SK-N-SH (cell line): ENCODE data around the gene CRYBG1. TPM values are rescaled to one million over a fixed set of nuclear protein-coding genes. Genes with fewer than 3 reads are reported as not detected.

Experiments
- CTCF ChIA-PET: fragments of 300-600, 350-600 bp; formaldehyde crosslinking; extraction: SDS; loops from one replicate; lab custom pipeline; 2021; lab: Yijun Ruan, JAX
- POLR2A ChIA-PET: fragments of 350-600 bp; sonication (Branson Sonifier 250); formaldehyde crosslinking; extraction: SDS; loops from one replicate; lab custom pipeline; 2020; ENCODE audit warnings: antibody characterized with exemption, inconsistent platforms; lab: Yijun Ruan, JAX
- DNase-seq: peaks from one replicate; pipeline ENCODE4 v3.0.0; 2012
- H2AFZ ChIP-seq: fragments of 200-600 bp; sonication (generic); 2 replicates; pipeline ENCODE4 v1.8.1; 2016; ENCODE audit warnings: antibody characterized with exemption, mild to moderate bottlenecking, low read depth
- H3F3A ChIP-seq: fragments of 200-600 bp; sonication (generic); replicated peaks from 2 replicates; pipeline ENCODE3; 2016; ENCODE audit warnings: antibody characterized with exemption, mild to moderate bottlenecking; ENCODE audit not compliant: insufficient read depth
- H3K27ac ChIP-seq, 2 experiments: fragments of 200-500 bp in 1 of 2; fragments of 200-600 bp in 1 of 2; sonication (Bioruptor generic) in 1 of 2; sonication (generic), shearing (Covaris generic) in 1 of 2; 2 replicates each; pipeline versions ENCODE4 v1.5.1 to v1.6.1; 2014 to 2016; ENCODE audit warnings: low read depth in 2 of 2, inconsistent platforms in 1 of 2, low read length in 1 of 2, mild to moderate bottlenecking in 1 of 2, mixed read lengths in 1 of 2
- H3K27me3 ChIP-seq: fragments of 200-600 bp; sonication (generic), shearing (Covaris generic); 2 replicates; pipeline ENCODE4 v1.6.1; 2016; ENCODE audit warnings: mixed run types; ENCODE audit not compliant: insufficient read depth
- H3K36me3 ChIP-seq, 2 experiments: fragments of 200-500 bp in 1 of 2; fragments of 200-600 bp in 1 of 2; sonication (Bioruptor generic) in 1 of 2; sonication (generic) in 1 of 2; replicated peaks in 1 of 2; 2 replicates each; pipeline versions ENCODE3 to v1.5.1; 2014 to 2016; ENCODE audit warnings: low read length in 1 of 2, mild to moderate bottlenecking in 1 of 2; ENCODE audit not compliant: insufficient read depth in 2 of 2, control insufficient read depth in 1 of 2
- H3K4me1 ChIP-seq, 2 experiments: fragments of 200-500 bp in 1 of 2; fragments of 200-600 bp in 1 of 2; sonication (Bioruptor generic) in 1 of 2; sonication (generic), shearing (Covaris generic) in 1 of 2; 2 replicates each; pipeline versions ENCODE4 v1.5.1 to v1.6.1; 2014 to 2016; ENCODE audit warnings: low read depth in 1 of 2, low read length in 1 of 2, mixed run types in 1 of 2; ENCODE audit not compliant: insufficient read depth in 2 of 2, control insufficient read depth in 1 of 2
- H3K4me2 ChIP-seq: fragments of 200-600 bp; sonication (generic), shearing (Covaris generic); 2 replicates; pipeline ENCODE4 v1.6.1; 2017; ENCODE audit warnings: mixed run types
- H3K4me3 ChIP-seq, 2 experiments: fragments of 200-500 bp in 1 of 2; fragments of 200-600 bp in 1 of 2; sonication (Bioruptor generic) in 1 of 2; sonication (generic), shearing (Covaris generic) in 1 of 2; 2 replicates each; pipeline versions ENCODE4 v1.5.1 to v1.8.1; 2014 to 2016; ENCODE audit warnings: low read depth in 2 of 2, inconsistent platforms in 1 of 2, low read length in 1 of 2, mild to moderate bottlenecking in 1 of 2, mixed read lengths in 1 of 2, moderate library complexity in 1 of 2
- H3K79me2 ChIP-seq: fragments of 200-600 bp; sonication (generic); 2 replicates; pipeline ENCODE4 v1.8.1; 2017; ENCODE audit warnings: mild to moderate bottlenecking; ENCODE audit not compliant: insufficient read depth
- H3K9ac ChIP-seq: fragments of 200-600 bp; sonication (generic); 2 replicates; pipeline ENCODE4 v1.6.1; 2017; ENCODE audit warnings: mixed run types
- H3K9me2 ChIP-seq: fragments of 200-600 bp; sonication (generic); 2 replicates; pipeline ENCODE4 v1.6.1; 2017; ENCODE audit warnings: mixed run types
- H3K9me3 ChIP-seq: fragments of 200-600 bp; sonication (generic); 2 replicates; pipeline ENCODE4 v1.6.1; 2017; ENCODE audit warnings: mixed run types, mild to moderate bottlenecking, moderate library complexity
- H4K20me1 ChIP-seq: fragments of 200-600 bp; sonication (generic); 2 replicates; pipeline ENCODE4 v1.6.1; 2017; ENCODE audit warnings: mild to moderate bottlenecking, mixed run types; ENCODE audit not compliant: insufficient read depth
- ELF1 ChIP-seq: IDR thresholded peaks from 2 replicates; pipeline ENCODE4 v1.4.0; 2012
- EZH2phosphoT487 ChIP-seq: fragments of 200-600 bp; sonication (generic); IDR thresholded peaks from 2 replicates; pipeline ENCODE4 v1.6.1; 2017; ENCODE audit warnings: low read depth, mixed run types, mild to moderate bottlenecking, antibody characterized with exemption, moderate library complexity, borderline replicate concordance
- FOSL2 ChIP-seq: IDR thresholded peaks from 2 replicates; pipeline ENCODE4 v1.4.0; 2012; ENCODE audit warnings: low read depth, mild to moderate bottlenecking, moderate library complexity, borderline replicate concordance
- FOXJ3 ChIP-seq: sonication (generic); formaldehyde crosslinking; IDR thresholded peaks from 2 replicates; pipeline ENCODE4 v1.5.1; 2020; ENCODE audit warnings: mild to moderate bottlenecking, missing genetic modification reagents
- GABPA ChIP-seq: IDR thresholded peaks from 2 replicates; pipeline ENCODE4 v1.4.0; 2012; ENCODE audit warnings: low read depth, mild to moderate bottlenecking
- GATA2 ChIP-seq: sonication (generic); formaldehyde crosslinking; IDR thresholded peaks from 2 replicates; pipeline ENCODE4 v1.5.0; 2020; ENCODE audit warnings: mild to moderate bottlenecking, missing genetic modification reagents
- MEF2A ChIP-seq: IDR thresholded peaks from 2 replicates; pipeline ENCODE4 v1.4.0; 2012; ENCODE audit warnings: low read depth, borderline replicate concordance
- MXI1 ChIP-seq: IDR thresholded peaks from 2 replicates; pipeline ENCODE4 v1.6.1; 2012; ENCODE audit warnings: mild to moderate bottlenecking, low read depth, low read length, improper control_type of control experiment
- REST ChIP-seq: IDR thresholded peaks from 2 replicates; pipeline ENCODE4 v1.6.1; 2012; ENCODE audit warnings: mild to moderate bottlenecking, low read depth, low read length, moderate library complexity
- RFX5 ChIP-seq: IDR thresholded peaks from 2 replicates; pipeline ENCODE4 v1.6.1; 2012; ENCODE audit warnings: mild to moderate bottlenecking, improper control_type of control experiment, low read length
- SIN3A ChIP-seq: IDR thresholded peaks from 2 replicates; pipeline ENCODE4 v1.6.1; 2012; ENCODE audit warnings: low read depth, mild to moderate bottlenecking, low read length, moderate library complexity, borderline replicate concordance
- SMC3 ChIP-seq: IDR thresholded peaks from 2 replicates; pipeline ENCODE4 v1.6.1; 2012; ENCODE audit warnings: low read depth, low read length, improper control_type of control experiment
- USF2 ChIP-seq: fragments of 150-350 bp; IDR thresholded peaks from 2 replicates; pipeline ENCODE4 v1.6.1; 2017; ENCODE audit warnings: antibody characterized with exemption, low read length, low read depth, borderline replicate concordance
- YY1 ChIP-seq: IDR thresholded peaks from 2 replicates; pipeline ENCODE4 v1.4.0; 2012; ENCODE audit warnings: low read depth, mild to moderate bottlenecking
- WGBS: methylation state at CpG from one replicate; pipeline ENCODE4 v1.1.6; 2017; ENCODE audit warnings: low lambda C conversion rate; 5-methylcytosine and 5-hydroxymethylcytosine counted together
- polyA plus RNA-seq, 3 experiments: library from polyadenylated mRNA; depleted of rRNA; stranded (reverse); fragments of >200 nt; gene quantifications; 2 replicates each; pipeline ENCODE4 v1.2.3, GENCODE V29; 2012
- TF ChIP-seq, protein P1 (sequence below): IDR thresholded peaks from 2 replicates; pipeline ENCODE4 v1.4.0; 2012; ENCODE audit warnings: low read depth, borderline replicate concordance
- TF ChIP-seq, protein P2 (sequence below): IDR thresholded peaks from 2 replicates; pipeline ENCODE4; 2012
- TF ChIP-seq, protein P3 (sequence below): fragments of 150-350 bp; IDR thresholded peaks from 2 replicates; pipeline ENCODE4 v1.6.1; 2016; ENCODE audit warnings: mild to moderate bottlenecking, low read depth, low read length

Gene CRYBG1
- polyA plus RNA-seq, 1 of the 3 experiments (the other 2 are of a cell fraction), result 13.8 TPM

GRCh38 chr6:106356378-106356777 is 4.1 kb upstream of the CRYBG1 start:
- Histone ChIP-seq H4K20me1 (no peaks in the 10 kb centered on the region), H3K4me1 (peaks cover 0 to 12% of the 10 kb centered on the region in 2 experiments; a peak in 1 of 4 replicates), H3K36me3 (no peaks in the 10 kb centered on the region), H3K27me3 (peaks cover 18% of the 10 kb centered on the region; the same call in 1 of the 2 replicates), H3K27ac (no peak overlapping the region), H3F3A (no peaks in the 10 kb centered on the region), H3K9ac (no peak overlapping the region), H2AFZ (no peak overlapping the region), H3K4me3 (no peak overlapping the region), H3K9me3 (peaks cover 7% of the 10 kb centered on the region; the same call in 1 of the 2 replicates), H3K79me2 (no peaks in the 10 kb centered on the region), H3K4me2 (no peak overlapping the region), H3K9me2 (no peaks in the 10 kb centered on the region)
- WGBS, result 100% methylated on average over 1 of the region's 1 CpG
- TF ChIP-seq EZH2phosphoT487 (no peak), RFX5 (no peak), GATA2 (no peak), REST (no peak), YY1 (no peak), SMC3 (no peak), FOSL2 (no peak), GABPA (no peak)
- TF ChIP-seq, protein P1, sequence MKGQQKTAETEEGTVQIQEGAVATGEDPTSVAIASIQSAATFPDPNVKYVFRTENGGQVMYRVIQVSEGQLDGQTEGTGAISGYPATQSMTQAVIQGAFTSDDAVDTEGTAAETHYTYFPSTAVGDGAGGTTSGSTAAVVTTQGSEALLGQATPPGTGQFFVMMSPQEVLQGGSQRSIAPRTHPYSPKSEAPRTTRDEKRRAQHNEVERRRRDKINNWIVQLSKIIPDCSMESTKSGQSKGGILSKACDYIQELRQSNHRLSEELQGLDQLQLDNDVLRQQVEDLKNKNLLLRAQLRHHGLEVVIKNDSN, result no peak
- TF ChIP-seq, protein P2, sequence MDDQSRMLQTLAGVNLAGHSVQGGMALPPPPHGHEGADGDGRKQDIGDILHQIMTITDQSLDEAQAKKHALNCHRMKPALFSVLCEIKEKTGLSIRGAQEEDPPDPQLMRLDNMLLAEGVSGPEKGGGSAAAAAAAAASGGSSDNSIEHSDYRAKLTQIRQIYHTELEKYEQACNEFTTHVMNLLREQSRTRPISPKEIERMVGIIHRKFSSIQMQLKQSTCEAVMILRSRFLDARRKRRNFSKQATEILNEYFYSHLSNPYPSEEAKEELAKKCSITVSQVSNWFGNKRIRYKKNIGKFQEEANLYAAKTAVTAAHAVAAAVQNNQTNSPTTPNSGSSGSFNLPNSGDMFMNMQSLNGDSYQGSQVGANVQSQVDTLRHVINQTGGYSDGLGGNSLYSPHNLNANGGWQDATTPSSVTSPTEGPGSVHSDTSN, result no peak
- ChIA-PET POLR2A (no interaction called here), CTCF (interaction anchor here (0.6 to 2.2 kb wide), 6 partner anchors 10 to 349 kb away, joined by 3 to 16 read pairs (median 3); no protein-coding TSS in a partner anchor)
- no peak for DNase-seq

DNA sequence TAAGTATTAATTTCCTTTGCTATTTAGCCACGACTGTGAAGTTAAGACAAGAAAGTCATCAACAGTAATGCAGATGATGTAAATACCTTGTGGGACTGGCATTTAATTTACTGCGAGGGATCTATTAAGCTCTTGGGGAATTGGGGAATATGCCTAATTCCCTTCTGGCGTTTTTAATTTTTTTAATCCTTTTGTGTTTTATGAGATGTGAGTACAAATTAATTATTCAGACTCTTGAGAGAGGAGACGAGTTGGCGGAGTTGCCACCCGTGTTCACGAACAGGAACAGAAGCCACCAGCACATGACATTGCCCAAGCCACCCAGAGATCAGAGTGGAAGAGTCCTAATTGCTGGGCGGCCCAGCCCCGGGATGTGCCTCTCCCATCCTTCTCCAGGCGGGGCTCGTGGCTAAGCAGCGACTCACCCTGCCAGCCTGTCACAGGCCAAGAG is 533 bp upstream of the CRYBG1 start:
- ChIA-PET CTCF (interaction anchor here (0.9 to 3.4 kb wide), 20 partner anchors 11 to 207 kb away, joined by 3 to 38 read pairs (median 6); partner anchors contain the start of gene ATG5), POLR2A (no interaction called here)
- no peaks in the 10 kb centered on the region for H3K9me2 ChIP-seq
- H2AFZ ChIP-seq, result peak overlapping the region; percentile 92
- no peaks in the 10 kb centered on the region for H3K36me3 ChIP-seq
- H3K27ac ChIP-seq, result no peak overlapping the region
- H3K79me2 ChIP-seq, result no peaks in the 10 kb centered on the region
- DNase-seq, result no peak
- 9% methylated on average over 11 of the region's 12 CpGs for WGBS
- H3K9ac ChIP-seq, result no peak overlapping the region
- H3K4me2 ChIP-seq, result peak overlapping the region; percentile 87
- peaks cover 0 to 12% of the 10 kb centered on the region in 2 experiments; a peak in 1 of 4 replicates for H3K4me1 ChIP-seq
- H3K4me3 ChIP-seq, result peak overlapping the region; percentile 54 to 65
- peaks cover 21% of the 10 kb centered on the region; the same call in 1 of the 2 replicates for H3K27me3 ChIP-seq
- H3K9me3 ChIP-seq, result no peaks in the 10 kb centered on the region
- H3F3A ChIP-seq, result peaks cover 2% of the 10 kb centered on the region
- H4K20me1 ChIP-seq, result no peaks in the 10 kb centered on the region
- TF ChIP-seq MEF2A, result no peak
- TF ChIP-seq USF2, result no peak
- TF ChIP-seq, protein P3, sequence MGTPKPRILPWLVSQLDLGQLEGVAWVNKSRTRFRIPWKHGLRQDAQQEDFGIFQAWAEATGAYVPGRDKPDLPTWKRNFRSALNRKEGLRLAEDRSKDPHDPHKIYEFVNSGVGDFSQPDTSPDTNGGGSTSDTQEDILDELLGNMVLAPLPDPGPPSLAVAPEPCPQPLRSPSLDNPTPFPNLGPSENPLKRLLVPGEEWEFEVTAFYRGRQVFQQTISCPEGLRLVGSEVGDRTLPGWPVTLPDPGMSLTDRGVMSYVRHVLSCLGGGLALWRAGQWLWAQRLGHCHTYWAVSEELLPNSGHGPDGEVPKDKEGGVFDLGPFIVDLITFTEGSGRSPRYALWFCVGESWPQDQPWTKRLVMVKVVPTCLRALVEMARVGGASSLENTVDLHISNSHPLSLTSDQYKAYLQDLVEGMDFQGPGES, result no peak
- no peak for TF ChIP-seq FOXJ3
- TF ChIP-seq, protein P2, result no peak
- no peak for TF ChIP-seq FOSL2
- no peak for TF ChIP-seq EZH2phosphoT487
- TF ChIP-seq MXI1, result no peak
- no peak for TF ChIP-seq ELF1
- no peak for TF ChIP-seq SIN3A
